B cell (primary cell): ENCODE data around the gene GPRIN2.

Source experiments
- EZH2 ChIP-seq: IDR thresholded peaks from 2 replicates; pipeline ENCODE4 v1.6.1; 2012; ENCODE audit warnings: borderline replicate concordance, low read depth, mild to moderate bottlenecking, moderate library complexity, low read length; ENCODE audit not compliant: insufficient read depth, poor library complexity, severe bottlenecking
- TF ChIP-seq, protein P1 (sequence below): fragments of 200-600 bp; IDR thresholded peaks from one replicate; pipeline ENCODE4 v1.8.0; 2022; ENCODE audit warnings: antibody characterized with exemption, mild to moderate bottlenecking

DNA sequence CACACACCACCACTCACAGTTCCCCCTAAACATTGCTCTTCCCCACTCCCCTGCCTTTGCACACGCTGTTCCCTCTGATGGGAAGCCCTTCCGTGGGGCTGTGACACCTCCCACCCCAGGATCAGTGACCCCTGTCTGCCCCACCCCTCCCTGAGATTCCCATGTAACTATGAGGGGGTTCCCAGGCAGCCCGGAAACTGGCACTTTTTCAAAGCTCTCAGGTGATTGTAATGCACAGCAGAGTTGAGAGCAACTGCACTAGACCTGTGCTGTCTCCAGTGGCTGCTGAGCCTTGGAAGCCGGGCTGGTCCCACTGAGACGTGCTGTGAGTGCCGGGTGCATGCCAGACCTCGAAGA lies 29.8 kb downstream of the GPRIN2 start:
- TF ChIP-seq, protein P1, sequence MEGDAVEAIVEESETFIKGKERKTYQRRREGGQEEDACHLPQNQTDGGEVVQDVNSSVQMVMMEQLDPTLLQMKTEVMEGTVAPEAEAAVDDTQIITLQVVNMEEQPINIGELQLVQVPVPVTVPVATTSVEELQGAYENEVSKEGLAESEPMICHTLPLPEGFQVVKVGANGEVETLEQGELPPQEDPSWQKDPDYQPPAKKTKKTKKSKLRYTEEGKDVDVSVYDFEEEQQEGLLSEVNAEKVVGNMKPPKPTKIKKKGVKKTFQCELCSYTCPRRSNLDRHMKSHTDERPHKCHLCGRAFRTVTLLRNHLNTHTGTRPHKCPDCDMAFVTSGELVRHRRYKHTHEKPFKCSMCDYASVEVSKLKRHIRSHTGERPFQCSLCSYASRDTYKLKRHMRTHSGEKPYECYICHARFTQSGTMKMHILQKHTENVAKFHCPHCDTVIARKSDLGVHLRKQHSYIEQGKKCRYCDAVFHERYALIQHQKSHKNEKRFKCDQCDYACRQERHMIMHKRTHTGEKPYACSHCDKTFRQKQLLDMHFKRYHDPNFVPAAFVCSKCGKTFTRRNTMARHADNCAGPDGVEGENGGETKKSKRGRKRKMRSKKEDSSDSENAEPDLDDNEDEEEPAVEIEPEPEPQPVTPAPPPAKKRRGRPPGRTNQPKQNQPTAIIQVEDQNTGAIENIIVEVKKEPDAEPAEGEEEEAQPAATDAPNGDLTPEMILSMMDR = no peak
- no peak for TF ChIP-seq EZH2
